SHP77 (cell line): ENCODE results near the gene EEIG1.

Experiments used
- DNase-seq, 2 experiments: peaks; one replicate each; lab custom pipeline; 2025; lab: John Stamatoyannopoulos, UW

Gene EEIG1

GRCh38 chr9:127941062-127941960 is 39.5 kb downstream of the EEIG1 start:
- no peak for DNase-seq

DNA sequence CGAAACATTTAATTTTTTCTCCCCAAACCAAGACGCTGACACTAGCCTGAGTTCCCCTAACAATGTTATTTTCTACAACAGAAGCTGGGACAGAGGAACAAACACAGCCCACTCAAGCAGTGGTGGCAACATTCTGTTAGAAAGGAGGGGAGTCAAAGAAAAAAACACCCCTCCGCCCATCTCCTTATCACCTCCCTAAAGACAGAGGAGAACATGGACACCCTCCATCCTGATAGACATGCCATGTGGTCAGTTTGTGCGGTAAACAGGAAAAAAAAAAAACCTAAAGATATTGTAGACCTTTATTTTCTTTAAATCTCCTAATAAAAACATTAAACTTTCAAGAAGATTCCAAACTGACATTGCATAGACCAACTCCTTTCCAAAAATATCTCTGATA is 40.2 kb downstream of the EEIG1 start:
- DNase-seq: no peak

DNA sequence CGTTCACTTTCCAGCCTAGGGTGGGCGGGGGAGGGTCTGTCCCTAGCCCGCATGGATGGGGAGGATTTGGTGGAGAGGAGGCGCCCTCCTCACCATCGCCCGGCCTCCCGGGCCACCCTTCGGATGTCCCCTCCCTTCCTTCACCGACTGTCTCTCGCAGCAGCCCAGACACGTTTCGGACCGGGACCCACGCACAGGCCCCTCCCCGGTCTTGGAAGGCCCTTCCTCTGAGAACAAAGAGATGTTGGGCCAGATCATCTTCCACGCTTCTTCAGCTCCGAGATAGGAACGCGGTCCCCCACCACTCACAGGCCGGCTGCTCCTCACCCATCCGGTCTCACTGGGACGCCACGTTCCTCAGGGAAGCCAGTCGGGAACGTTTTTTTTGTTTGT is 42.5 kb downstream of the EEIG1 start:
- no peak for DNase-seq

DNA sequence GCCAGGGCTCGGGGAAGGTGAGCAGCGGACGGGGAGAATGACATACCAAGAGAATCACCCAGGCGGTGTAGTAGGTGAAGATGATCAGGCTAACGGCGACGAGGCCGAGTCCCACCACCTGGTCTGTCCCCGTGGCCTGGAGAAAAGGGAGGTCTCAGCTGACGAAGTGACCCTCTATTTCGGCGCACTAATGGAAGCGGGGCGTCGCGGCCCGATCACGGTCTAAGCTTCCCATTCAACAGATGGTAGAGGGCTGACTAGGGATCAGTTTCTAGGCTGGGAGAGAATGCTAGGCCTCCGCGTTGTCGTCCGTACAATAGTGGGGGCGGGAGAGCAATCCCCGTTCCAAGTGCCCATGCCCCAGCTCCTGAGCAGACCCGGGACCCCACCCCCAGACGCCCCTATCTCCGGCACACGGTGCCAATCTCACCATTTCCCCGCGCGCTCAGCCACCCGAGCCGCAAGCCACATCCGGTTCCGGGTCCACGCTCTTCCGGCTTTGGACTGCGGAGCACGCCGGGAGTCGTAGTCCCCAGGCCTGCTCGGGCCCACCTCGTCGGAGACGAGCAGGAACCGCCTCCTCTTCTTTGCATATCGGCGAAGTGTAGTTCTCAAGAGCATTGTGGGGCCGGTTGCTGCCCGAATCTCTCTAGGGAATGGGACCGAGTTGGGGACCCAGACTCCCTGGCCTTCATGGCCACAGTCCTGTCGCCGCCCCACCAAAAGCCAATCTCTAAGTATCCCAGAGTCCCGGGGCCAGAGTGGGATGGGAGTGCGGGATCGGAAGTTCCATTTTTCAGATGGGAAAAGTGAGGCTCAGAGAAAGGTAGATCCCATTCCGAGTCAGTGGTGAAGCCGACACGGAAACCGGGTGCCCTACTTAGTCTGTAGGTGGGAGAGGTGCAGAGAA is 43.1 kb downstream of the EEIG1 start, which contains the start of gene DPM2:
Gene DPM2 (minus strand): TSS at position 467 of the 910 bp plus-strand sequence. CDS start 34 bp downstream, at position 433.
- peak; percentile 86 to 91 for DNase-seq

- no peak for DNase-seq
Measured at GRCh38 chr9:127937056-127937387, 43.8 kb downstream of the EEIG1 start.

- no peak for DNase-seq
Measured at GRCh38 chr9:127936347-127936852, 44.4 kb downstream of the EEIG1 start.

DNA sequence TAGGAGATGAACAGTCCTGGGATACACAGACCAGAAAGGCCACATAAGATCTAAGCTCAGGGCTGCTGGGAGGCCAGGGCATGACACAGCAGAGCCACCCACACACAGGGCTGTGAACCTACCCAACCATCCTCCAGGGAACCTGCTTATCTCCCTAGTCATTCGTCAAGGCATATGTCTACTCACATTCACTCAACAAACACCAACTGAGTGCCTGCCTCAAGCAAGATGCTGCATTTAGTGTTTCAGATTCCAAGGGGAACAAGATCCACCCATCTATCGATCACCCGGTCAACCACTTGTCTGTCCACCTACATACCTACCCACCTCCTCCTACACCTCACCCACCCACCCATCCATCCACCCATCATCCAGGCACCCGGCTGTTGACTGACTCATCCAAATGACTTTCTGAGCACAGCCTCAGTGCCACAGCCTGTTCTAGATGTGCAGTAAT is 45.0 kb downstream of the EEIG1 start:
- DNase-seq: no peak

GRCh38 chr9:127934986-127935385 is 45.8 kb downstream of the EEIG1 start:
- DNase-seq: no peak

GRCh38 chr9:127934248-127934647 is 46.5 kb downstream of the EEIG1 start:
- no peak for DNase-seq

GRCh38 chr9:127931092-127931881 is 49.5 kb downstream of the EEIG1 start:
- peak; percentile 67 to 70 for DNase-seq
